Smooth muscle cell (in vitro differentiated cells): ENCODE results near the gene ITCH. TPM values are rescaled to one million over a fixed set of nuclear protein-coding genes. Genes with fewer than 3 reads are reported as not detected.

Source experiments
- DNase-seq: peaks from one replicate; lab custom pipeline; 2025; ENCODE audit not compliant: unreplicated experiment; lab: John Stamatoyannopoulos, UW
- H2AFZ ChIP-seq: fragments of 200-600 bp; sonication (generic); 2 replicates; pipeline ENCODE4 v1.6.0; 2016; ENCODE audit warnings: antibody characterized with exemption, low read depth, mild to moderate bottlenecking
- H3F3A ChIP-seq: fragments of 200-600 bp; sonication (generic); 2 replicates; pipeline ENCODE4 v1.6.0; 2017; ENCODE audit warnings: antibody characterized with exemption, low read depth
- H3K27ac ChIP-seq: fragments of 200-600 bp; sonication (generic); 2 replicates; pipeline ENCODE4 v1.5.1; 2016; ENCODE audit warnings: low read depth, mild to moderate bottlenecking
- H3K27me3 ChIP-seq: fragments of 200-600 bp; sonication (generic); 2 replicates; pipeline ENCODE4 v1.6.1; 2016; ENCODE audit warnings: low read depth, mild to moderate bottlenecking
- H3K36me3 ChIP-seq: fragments of 200-600 bp; sonication (generic); 2 replicates; pipeline ENCODE4 v1.5.1; 2016; ENCODE audit warnings: low read depth
- H3K4me1 ChIP-seq: fragments of 200-600 bp; sonication (generic); 2 replicates; pipeline ENCODE4 v1.5.1; 2016; ENCODE audit warnings: low read depth
- H3K4me2 ChIP-seq: fragments of 200-600 bp; sonication (generic); 2 replicates; pipeline ENCODE4 v1.6.0; 2016; ENCODE audit warnings: mild to moderate bottlenecking
- H3K4me3 ChIP-seq: fragments of 200-600 bp; sonication (generic); 2 replicates; pipeline ENCODE4 v1.5.1; 2016; ENCODE audit warnings: mild to moderate bottlenecking
- H3K79me2 ChIP-seq: fragments of 200-600 bp; sonication (generic); 2 replicates; pipeline ENCODE4 v1.6.0; 2016; ENCODE audit warnings: low read depth, mild to moderate bottlenecking
- H3K9ac ChIP-seq: fragments of 200-600 bp; sonication (generic); 2 replicates; pipeline ENCODE4 v1.6.0; 2016; ENCODE audit warnings: low read depth
- H3K9me3 ChIP-seq: fragments of 200-600 bp; sonication (generic); replicated peaks from 2 replicates; pipeline ENCODE4 v1.5.1; 2016; ENCODE audit warnings: low read depth
- H4K20me1 ChIP-seq: fragments of 200-600 bp; sonication (generic); 2 replicates; pipeline ENCODE4 v1.6.0; 2016; ENCODE audit warnings: low read depth
- CTCF ChIP-seq: fragments of 200-600 bp; sonication (generic); IDR thresholded peaks from 2 replicates; pipeline ENCODE4 v1.5.1; 2017; ENCODE audit warnings: borderline replicate concordance, mild to moderate bottlenecking, antibody characterized with exemption; ENCODE audit not compliant: insufficient read depth, poor library complexity, severe bottlenecking
- WGBS: methylation state at CpG from one replicate; pipeline ENCODE4 v1.1.7; 2016; ENCODE audit warnings: low lambda C conversion rate; 5-methylcytosine and 5-hydroxymethylcytosine counted together
- polyA plus RNA-seq: library from polyadenylated mRNA; unstranded; fragments of >200 nt; fragmentation: Nextera tagmentation; extraction: Ambion mirVana; gene quantifications from 2 replicates; pipeline ENCODE4 v1.2.1, GENCODE V29; 2016
- total RNA-seq: library from RNA; depleted of rRNA; stranded (reverse); fragments of >200 nt; gene quantifications from 2 replicates; pipeline ENCODE4 v1.2.3, GENCODE V29; 2014

Gene ITCH
- total and polyA plus RNA-seq, 2 experiments from 2014 or later: 21.9 to 96.7 TPM

GRCh38 chr20:34472246-34472925 lies 109.3 kb downstream of the ITCH start:
- Histone ChIP-seq H3K4me3 (no peak overlapping the region), H3K79me2 (peaks cover 34% of the 10 kb centered on the region), H3K4me2 (peak overlapping the region; percentile 36), H2AFZ (no peak overlapping the region), H3K27me3 (no peaks in the 10 kb centered on the region), H3K9ac (no peak overlapping the region), H3K27ac (peak overlapping the region; percentile 53), H3K36me3 (peaks cover 16% of the 10 kb centered on the region), H3K4me1 (no peaks in the 10 kb centered on the region), H3K9me3 (no peaks in the 10 kb centered on the region), H4K20me1 (peaks cover 54% of the 10 kb centered on the region), H3F3A (peaks cover 20% of the 10 kb centered on the region)
- 51% methylated on average over 6 of the region's 6 CpGs for WGBS
- DNase-seq: no peak
- no peak for TF ChIP-seq CTCF

GRCh38 chr20:34473262-34473883 lies 110.3 kb downstream of the ITCH start:
- H3F3A ChIP-seq: peaks cover 20% of the 10 kb centered on the region
- H3K4me1 ChIP-seq: no peaks in the 10 kb centered on the region
- H3K27me3 ChIP-seq: no peaks in the 10 kb centered on the region
- no peak overlapping the region for H2AFZ ChIP-seq
- H3K27ac ChIP-seq: peak overlapping the region; percentile 53
- peak; percentile 25 for TF ChIP-seq CTCF
- H3K9me3 ChIP-seq: no peaks in the 10 kb centered on the region
- H4K20me1 ChIP-seq: peaks cover 46% of the 10 kb centered on the region
- peaks cover 21% of the 10 kb centered on the region for H3K36me3 ChIP-seq
- H3K9ac ChIP-seq: no peak overlapping the region
- H3K4me2 ChIP-seq: peak overlapping the region; percentile 36
- no peak overlapping the region for H3K4me3 ChIP-seq
- DNase-seq: no peak
- 82% methylated on average over 5 of the region's 5 CpGs for WGBS
- peaks cover 29% of the 10 kb centered on the region for H3K79me2 ChIP-seq

DNA sequence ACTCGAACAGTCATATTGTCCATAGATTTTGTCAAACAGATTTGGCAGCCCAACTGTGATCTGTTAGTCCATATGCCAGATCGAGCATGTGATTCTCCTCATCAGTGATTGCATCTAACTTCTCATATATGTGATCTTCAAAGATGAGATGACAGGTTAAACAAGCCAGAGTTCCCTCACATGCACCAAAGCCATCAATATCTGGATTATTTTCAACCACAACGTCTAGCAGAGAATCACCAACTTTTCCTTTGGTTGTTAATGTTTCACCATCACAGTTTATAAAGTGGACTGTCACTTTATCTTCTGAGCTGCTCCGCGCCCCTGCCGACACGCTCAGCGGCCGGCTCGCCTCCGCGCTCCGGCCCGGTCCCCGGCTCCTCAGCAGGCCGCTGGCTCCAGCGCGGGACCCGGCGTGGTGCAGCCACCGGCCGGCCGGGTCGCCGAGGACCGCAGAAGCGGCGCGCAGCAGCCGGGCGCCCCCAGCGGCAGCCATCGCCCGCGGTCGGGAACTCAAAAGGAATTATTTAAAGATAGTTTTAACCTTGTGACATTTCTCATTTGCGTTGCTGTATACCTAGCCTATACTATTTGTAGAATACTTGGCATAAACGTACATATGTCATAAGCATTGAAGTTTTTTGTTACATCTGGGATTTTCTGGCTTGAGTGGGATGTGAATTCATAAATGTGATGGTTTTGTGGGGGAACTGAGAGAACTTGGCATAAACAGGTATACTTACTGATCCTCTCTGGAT lies 113.1 kb downstream of the ITCH start:
- Histone ChIP-seq H3K9ac (no peak overlapping the region), H3K4me1 (no peaks in the 10 kb centered on the region), H3K4me2 (no peak overlapping the region), H3K27ac (no peak overlapping the region), H3K4me3 (no peak overlapping the region), H3K79me2 (peaks cover 25% of the 10 kb centered on the region), H3K36me3 (peaks cover 35% of the 10 kb centered on the region), H4K20me1 (peaks cover 20% of the 10 kb centered on the region), H2AFZ (no peak overlapping the region), H3K27me3 (no peaks in the 10 kb centered on the region), H3K9me3 (no peaks in the 10 kb centered on the region), H3F3A (peaks cover 13% of the 10 kb centered on the region)
- TF ChIP-seq CTCF: no peak
- DNase-seq: no peak
- WGBS: 74% methylated on average over 38 of the region's 38 CpGs
